ENCODE results near the gene LRBA. TPM values are rescaled to one million over a fixed set of nuclear protein-coding genes. Genes with fewer than 3 reads are reported as not detected.
A peak's percentile ranks its signal among the peaks of the same experiment; 100 is the strongest.

Gene LRBA
- total and polyA plus RNA-seq, 2 donors (not counting 1 experiment from before 2014, with no cell fraction given) = 16.4 to 36.7 TPM

DNA sequence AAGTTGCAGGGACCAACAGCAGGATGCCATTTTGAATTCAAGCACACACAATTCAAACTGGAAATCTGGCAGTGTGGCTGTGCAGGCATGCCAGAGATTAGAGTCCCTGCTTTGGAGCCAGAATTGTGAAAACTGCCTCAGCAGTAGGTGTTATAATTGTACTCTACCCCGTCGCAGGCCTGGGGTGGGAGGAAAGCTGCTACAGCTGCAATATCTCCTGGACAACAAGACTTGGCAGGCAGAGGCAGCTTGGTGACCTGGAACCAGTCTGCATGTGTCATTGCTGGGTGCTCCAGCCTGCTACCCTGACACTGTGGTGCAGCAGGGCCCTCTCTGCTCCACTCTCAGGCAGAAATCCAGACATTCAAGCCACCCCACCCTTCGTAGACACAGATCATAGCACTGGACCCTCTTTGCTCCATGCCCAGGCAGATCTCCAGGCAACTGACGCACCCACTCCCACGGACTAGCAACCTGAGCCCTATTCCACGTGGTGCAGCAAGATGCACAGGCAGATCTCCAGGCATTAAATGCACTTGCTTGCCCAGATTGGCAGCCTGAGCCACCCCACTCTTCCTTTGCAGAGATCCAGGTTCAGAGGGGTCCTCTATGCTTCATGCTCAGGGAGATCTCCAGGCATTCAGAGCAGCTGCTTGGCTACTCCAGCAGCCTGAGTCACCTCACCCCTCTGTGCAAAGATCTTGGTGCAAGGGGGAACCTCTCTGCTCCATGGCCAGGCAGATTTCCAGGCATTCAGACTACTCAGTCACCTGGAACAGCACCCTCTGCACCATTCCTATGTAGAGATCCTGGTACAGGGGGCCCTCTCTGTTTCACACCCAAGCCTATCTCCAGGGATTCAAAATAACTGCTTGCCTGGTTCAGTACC is 140.5 kb downstream of the LRBA start:
- H3K9me3 ChIP-seq (ENCODE audit: control insufficient read depth, insufficient read depth, low read depth, low read length) = no peaks in the 10 kb centered on the region
- no peak overlapping the region for H2AFZ ChIP-seq (ENCODE audit: low read length)
- no peaks in the 10 kb centered on the region for H3K36me3 ChIP-seq (ENCODE audit: control insufficient read depth, insufficient read depth, low read length)
- H3K27me3 ChIP-seq (ENCODE audit: control insufficient read depth, insufficient read depth, low read length) = no peaks in the 10 kb centered on the region
- H4K20me1 ChIP-seq (ENCODE audit: control insufficient read depth, extremely low read depth, insufficient read depth, low read length) = no peaks in the 10 kb centered on the region
- no peak overlapping the region for H3K4me3 ChIP-seq (replicated peaks in 1 of 4; ENCODE audit: control extremely low read depth in 1 of 4, insufficient read depth in 1 of 4, low read depth in 3 of 4, low read length in 4 of 4)
- TF ChIP-seq, protein P1, sequence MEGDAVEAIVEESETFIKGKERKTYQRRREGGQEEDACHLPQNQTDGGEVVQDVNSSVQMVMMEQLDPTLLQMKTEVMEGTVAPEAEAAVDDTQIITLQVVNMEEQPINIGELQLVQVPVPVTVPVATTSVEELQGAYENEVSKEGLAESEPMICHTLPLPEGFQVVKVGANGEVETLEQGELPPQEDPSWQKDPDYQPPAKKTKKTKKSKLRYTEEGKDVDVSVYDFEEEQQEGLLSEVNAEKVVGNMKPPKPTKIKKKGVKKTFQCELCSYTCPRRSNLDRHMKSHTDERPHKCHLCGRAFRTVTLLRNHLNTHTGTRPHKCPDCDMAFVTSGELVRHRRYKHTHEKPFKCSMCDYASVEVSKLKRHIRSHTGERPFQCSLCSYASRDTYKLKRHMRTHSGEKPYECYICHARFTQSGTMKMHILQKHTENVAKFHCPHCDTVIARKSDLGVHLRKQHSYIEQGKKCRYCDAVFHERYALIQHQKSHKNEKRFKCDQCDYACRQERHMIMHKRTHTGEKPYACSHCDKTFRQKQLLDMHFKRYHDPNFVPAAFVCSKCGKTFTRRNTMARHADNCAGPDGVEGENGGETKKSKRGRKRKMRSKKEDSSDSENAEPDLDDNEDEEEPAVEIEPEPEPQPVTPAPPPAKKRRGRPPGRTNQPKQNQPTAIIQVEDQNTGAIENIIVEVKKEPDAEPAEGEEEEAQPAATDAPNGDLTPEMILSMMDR (conservative IDR thresholded peaks at IDR 0.05 in 1 of 2, IDR thresholded peaks at IDR 0.05 in 1 of 2; ENCODE audit: low read depth in 1 of 2, low read length in 2 of 2) = no peak
- no peak for TF ChIP-seq EZH2 (IDR thresholded peaks at IDR 0.05; ENCODE audit: low read length, missing control alignments)
- DNase-seq (ENCODE audit: low read depth in 2 of 2) = peak; percentile 24 to 36
- H3K79me2 ChIP-seq (ENCODE audit: control insufficient read depth, insufficient read depth, low read length) = no peaks in the 10 kb centered on the region
- no peak overlapping the region for H3K9ac ChIP-seq (ENCODE audit: insufficient read depth, low read length)
- no peaks in the 10 kb centered on the region for H3K4me1 ChIP-seq (ENCODE audit: control insufficient read depth, extremely low read depth, insufficient read depth, low read length)
- no peak overlapping the region for H3K4me2 ChIP-seq (ENCODE audit: extremely low read depth, insufficient read depth, low read length)
- no peak overlapping the region for H3K27ac ChIP-seq (ENCODE audit: insufficient read depth, low read length)

DNA sequence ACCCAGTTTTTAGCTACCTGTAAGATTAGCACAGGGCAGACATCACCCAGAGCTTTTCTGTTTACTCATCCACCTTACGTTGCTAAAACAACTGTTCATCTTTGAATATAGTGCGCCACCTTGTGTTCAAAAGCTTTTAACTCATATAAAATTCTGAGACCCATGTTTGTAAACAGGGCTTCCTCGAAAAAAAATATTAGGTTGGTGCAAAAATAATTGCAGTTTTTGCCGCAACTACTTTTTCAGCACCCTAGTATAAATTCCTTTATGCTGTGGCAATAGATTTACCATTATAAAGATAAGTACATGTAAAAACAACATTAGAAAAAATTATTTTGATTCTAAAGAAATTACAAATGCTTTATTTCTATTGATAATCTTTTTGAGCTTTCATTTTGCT is 147.9 kb downstream of the LRBA start:
- Histone ChIP-seq H3K4me2 (ENCODE audit: extremely low read depth, insufficient read depth, low read length) (no peak overlapping the region), H4K20me1 (ENCODE audit: control insufficient read depth, extremely low read depth, insufficient read depth, low read length) (no peaks in the 10 kb centered on the region), H3K9ac (ENCODE audit: insufficient read depth, low read length) (no peak overlapping the region), H2AFZ (ENCODE audit: low read length) (no peak overlapping the region), H3K36me3 (ENCODE audit: control insufficient read depth, insufficient read depth, low read length) (no peaks in the 10 kb centered on the region), H3K4me1 (ENCODE audit: control insufficient read depth, extremely low read depth, insufficient read depth, low read length) (no peaks in the 10 kb centered on the region), H3K27me3 (ENCODE audit: control insufficient read depth, insufficient read depth, low read length) (no peaks in the 10 kb centered on the region), H3K9me3 (ENCODE audit: control insufficient read depth, insufficient read depth, low read depth, low read length) (no peaks in the 10 kb centered on the region), H3K4me3 (replicated peaks in 1 of 4; ENCODE audit: control extremely low read depth in 1 of 4, insufficient read depth in 1 of 4, low read depth in 3 of 4, low read length in 4 of 4) (no peak overlapping the region), H3K79me2 (ENCODE audit: control insufficient read depth, insufficient read depth, low read length) (no peaks in the 10 kb centered on the region), H3K27ac (ENCODE audit: insufficient read depth, low read length) (no peak overlapping the region)
- DNase-seq (ENCODE audit: low read depth in 2 of 2) = peak; percentile 62 to 86
- TF ChIP-seq EZH2 (IDR thresholded peaks at IDR 0.05; ENCODE audit: low read length, missing control alignments) = no peak
- TF ChIP-seq, protein P1 (conservative IDR thresholded peaks at IDR 0.05 in 1 of 2, IDR thresholded peaks at IDR 0.05 in 1 of 2; ENCODE audit: low read depth in 1 of 2, low read length in 2 of 2) = peak; percentile 39 to 49

DNA sequence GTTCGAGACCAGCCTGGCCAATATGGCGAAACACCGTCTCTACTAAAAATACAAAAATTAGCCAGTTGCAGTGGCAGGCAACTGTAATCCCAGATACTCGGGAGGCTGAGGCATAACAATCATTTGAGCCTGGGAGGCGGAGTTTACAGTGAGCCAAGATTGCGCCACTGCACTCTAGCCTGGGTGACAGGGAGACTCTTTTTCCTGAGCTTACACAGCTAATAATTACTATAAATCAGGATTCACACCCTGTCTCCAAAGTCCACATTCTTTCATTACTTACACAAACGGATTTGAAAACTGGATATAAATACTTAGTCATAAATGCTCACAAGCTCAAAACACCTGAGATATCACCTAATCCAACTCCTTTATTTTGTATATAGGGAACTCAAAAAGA is 151.6 kb downstream of the LRBA start:
- H3K36me3 ChIP-seq (ENCODE audit: control insufficient read depth, insufficient read depth, low read length) = no peaks in the 10 kb centered on the region
- no peak overlapping the region for H2AFZ ChIP-seq (ENCODE audit: low read length)
- H3K4me2 ChIP-seq (ENCODE audit: extremely low read depth, insufficient read depth, low read length) = no peak overlapping the region
- H3K27me3 ChIP-seq (ENCODE audit: control insufficient read depth, insufficient read depth, low read length) = no peaks in the 10 kb centered on the region
- H3K27ac ChIP-seq (ENCODE audit: insufficient read depth, low read length) = no peak overlapping the region
- no peak for TF ChIP-seq EZH2 (IDR thresholded peaks at IDR 0.05; ENCODE audit: low read length, missing control alignments)
- TF ChIP-seq, protein P1 (conservative IDR thresholded peaks at IDR 0.05 in 1 of 2, IDR thresholded peaks at IDR 0.05 in 1 of 2; ENCODE audit: low read depth in 1 of 2, low read length in 2 of 2) = no peak
- H4K20me1 ChIP-seq (ENCODE audit: control insufficient read depth, extremely low read depth, insufficient read depth, low read length) = no peaks in the 10 kb centered on the region
- no peaks in the 10 kb centered on the region for H3K79me2 ChIP-seq (ENCODE audit: control insufficient read depth, insufficient read depth, low read length)
- no peak overlapping the region for H3K9ac ChIP-seq (ENCODE audit: insufficient read depth, low read length)
- H3K4me3 ChIP-seq (replicated peaks in 1 of 4; ENCODE audit: control extremely low read depth in 1 of 4, insufficient read depth in 1 of 4, low read depth in 3 of 4, low read length in 4 of 4) = no peak overlapping the region
- DNase-seq (ENCODE audit: low read depth in 2 of 2) = no peak
- no peaks in the 10 kb centered on the region for H3K9me3 ChIP-seq (ENCODE audit: control insufficient read depth, insufficient read depth, low read depth, low read length)
- H3K4me1 ChIP-seq (ENCODE audit: control insufficient read depth, extremely low read depth, insufficient read depth, low read length) = no peaks in the 10 kb centered on the region

Measured in fibroblast of lung (primary cell).